ENCODE results near the gene CIAO2B. TPM values are rescaled to one million over a fixed set of nuclear protein-coding genes. Genes with fewer than 3 reads are reported as not detected.

CIAO2B gene
- total RNA-seq, 1 donor from 2014 or later, result 58.1 TPM

- peaks cover 38% of the 10 kb centered on the region for H3K27me3 Mint-ChIP-seq
These were observed 22.4 kb downstream of the CIAO2B start for GRCh38 chr16:66911801-66912200.

GRCh38 chr16:66911112-66911511 lies 23.1 kb downstream of the CIAO2B start:
- DNase-seq (ENCODE audit: low spot score, unreplicated experiment), result no peak
- Mint-ChIP-seq H3K27ac (no peak overlapping the region), H3K9me3 (ENCODE audit: low read depth) (no peaks in the 10 kb centered on the region), H3K27me3 (peaks cover 31% of the 10 kb centered on the region), H3K36me3 (ENCODE audit: insufficient read depth) (no peaks in the 10 kb centered on the region), H3K4me1 (ENCODE audit: low read depth) (no peaks in the 10 kb centered on the region), H3K4me3 (ENCODE audit: low read depth) (no peak overlapping the region)
- TF ChIP-seq CTCF (IDR thresholded peaks at IDR 0.05; ENCODE audit: unreplicated experiment), result no peak

More at GRCh38 chr16:66911801-66912200, 22.4 kb downstream of the CIAO2B start:
- DNase-seq (ENCODE audit: low spot score, unreplicated experiment), result no peak
- Mint-ChIP-seq H3K9me3 (ENCODE audit: low read depth) (no peaks in the 10 kb centered on the region), H3K27ac (no peak overlapping the region), H3K4me1 (ENCODE audit: low read depth) (no peaks in the 10 kb centered on the region), H3K36me3 (ENCODE audit: insufficient read depth) (no peaks in the 10 kb centered on the region), H3K4me3 (ENCODE audit: low read depth) (no peak overlapping the region)
- TF ChIP-seq CTCF (IDR thresholded peaks at IDR 0.05; ENCODE audit: unreplicated experiment), result no peak

GRCh38 chr16:66910175-66910940 lies 23.8 kb downstream of the CIAO2B start:
- TF ChIP-seq CTCF (IDR thresholded peaks at IDR 0.05; ENCODE audit: unreplicated experiment), result no peak
- Mint-ChIP-seq H3K27me3 (peaks cover 26% of the 10 kb centered on the region), H3K4me3 (ENCODE audit: low read depth) (no peak overlapping the region), H3K4me1 (ENCODE audit: low read depth) (peaks cover 2% of the 10 kb centered on the region), H3K36me3 (ENCODE audit: insufficient read depth) (no peaks in the 10 kb centered on the region), H3K9me3 (ENCODE audit: low read depth) (no peaks in the 10 kb centered on the region), H3K27ac (no peak overlapping the region)
- no peak for DNase-seq (ENCODE audit: low spot score, unreplicated experiment)

GRCh38 chr16:66908762-66909559 lies 25.2 kb downstream of the CIAO2B start:
- peaks cover 15% of the 10 kb centered on the region for H3K27me3 Mint-ChIP-seq
- no peak overlapping the region for H3K27ac Mint-ChIP-seq
- no peak for DNase-seq (ENCODE audit: low spot score, unreplicated experiment)
- no peak overlapping the region for H3K4me3 Mint-ChIP-seq (ENCODE audit: low read depth)
- TF ChIP-seq CTCF (IDR thresholded peaks at IDR 0.05; ENCODE audit: unreplicated experiment), result no peak
- no peaks in the 10 kb centered on the region for H3K9me3 Mint-ChIP-seq (ENCODE audit: low read depth)
- H3K36me3 Mint-ChIP-seq (ENCODE audit: insufficient read depth), result no peaks in the 10 kb centered on the region
- peaks cover 6% of the 10 kb centered on the region for H3K4me1 Mint-ChIP-seq (ENCODE audit: low read depth)

GRCh38 chr16:66908116-66908515 lies 26.1 kb downstream of the CIAO2B start:
- DNase-seq (ENCODE audit: low spot score, unreplicated experiment), result no peak
- H3K36me3 Mint-ChIP-seq (ENCODE audit: insufficient read depth), result no peaks in the 10 kb centered on the region
- H3K4me1 Mint-ChIP-seq (ENCODE audit: low read depth), result peaks cover 6% of the 10 kb centered on the region
- no peak overlapping the region for H3K4me3 Mint-ChIP-seq (ENCODE audit: low read depth)
- H3K27ac Mint-ChIP-seq, result no peak overlapping the region
- H3K27me3 Mint-ChIP-seq, result peaks cover 15% of the 10 kb centered on the region
- H3K9me3 Mint-ChIP-seq (ENCODE audit: low read depth), result no peaks in the 10 kb centered on the region
- no peak for TF ChIP-seq CTCF (IDR thresholded peaks at IDR 0.05; ENCODE audit: unreplicated experiment)
